HepG2 (cell line): ENCODE results near the gene JTB. TPM values are rescaled to one million over a fixed set of nuclear protein-coding genes. Genes with fewer than 3 reads are reported as not detected.

ENCODE experiments used
- AKNA ChIP-seq: sonication (generic); formaldehyde crosslinking; IDR thresholded peaks from 2 replicates; pipeline ENCODE4 v1.4.0; 2020; ENCODE audit warnings: missing genetic modification reagents, borderline replicate concordance
- ARNT ChIP-seq: fragments of 450-650 bp; IDR thresholded peaks from 2 replicates; pipeline ENCODE4 v1.6.1; 2017
- CBX5 ChIP-seq: sonication (generic); formaldehyde crosslinking; IDR thresholded peaks from 2 replicates; pipeline ENCODE4 v1.4.0; 2020; ENCODE audit warnings: missing genetic modification reagents, borderline replicate concordance
- FOXA3 ChIP-seq: IDR thresholded peaks from 2 replicates; pipeline ENCODE4 v1.6.1; 2016; ENCODE audit warnings: missing genetic modification reagents, missing compliant biosample characterization
- HIVEP1 ChIP-seq: sonication (generic); formaldehyde crosslinking; IDR thresholded peaks from 2 replicates; pipeline ENCODE4 v1.4.0; 2020; ENCODE audit warnings: mild to moderate bottlenecking, missing genetic modification reagents
- MAF1 ChIP-seq: sonication (generic); formaldehyde crosslinking; IDR thresholded peaks from 2 replicates; pipeline ENCODE4 v1.5.0; 2020; ENCODE audit warnings: missing genetic modification reagents, borderline replicate concordance
- MEF2D ChIP-seq: sonication (generic); formaldehyde crosslinking; IDR thresholded peaks from 2 replicates; pipeline ENCODE4 v1.5.1; 2020; ENCODE audit warnings: mild to moderate bottlenecking, missing genetic modification reagents
- PAX8 ChIP-seq: sonication (generic); formaldehyde crosslinking; IDR thresholded peaks from 2 replicates; pipeline ENCODE4 v1.8.0; 2022; ENCODE audit warnings: mild to moderate bottlenecking, missing genetic modification reagents, borderline replicate concordance
- PRDM4 ChIP-seq: sonication (generic); formaldehyde crosslinking; IDR thresholded peaks from 2 replicates; pipeline ENCODE4 v1.9.0; 2021; ENCODE audit warnings: missing genetic modification reagents, borderline replicate concordance
- SRSF9 ChIP-seq: fragments of 200-400 bp; formaldehyde crosslinking; IDR thresholded peaks from 2 replicates; pipeline ENCODE4 v1.6.1; 2018; ENCODE audit warnings: borderline replicate concordance, mild to moderate bottlenecking, low read depth, low read length; ENCODE audit not compliant: insufficient read depth, poor library complexity, severe bottlenecking
- TCF12 ChIP-seq, 2 experiments: fragments of 450-650 bp in 1 of 2; sonication (generic) in 1 of 2; formaldehyde crosslinking in 1 of 2; IDR thresholded peaks; 2 replicates each; pipeline versions ENCODE4 v1.6.1 to v1.8.0; 2017 to 2022; ENCODE audit warnings: antibody characterized with exemption in 1 of 2, mild to moderate bottlenecking in 1 of 2, missing genetic modification reagents in 1 of 2, moderate library complexity in 1 of 2
- TFE3 ChIP-seq: IDR thresholded peaks from 2 replicates; pipeline ENCODE4 v1.6.1; 2016
- XRCC5 ChIP-seq: fragments of 200-400 bp; formaldehyde crosslinking; optimal IDR thresholded peaks from 2 replicates; pipeline ENCODE3; 2017; ENCODE audit warnings: mild to moderate bottlenecking, low read length
- ZFP36 ChIP-seq: fragments of 150-350 bp; IDR thresholded peaks from 2 replicates; pipeline ENCODE4 v1.6.1; 2018; ENCODE audit warnings: borderline replicate concordance, low read length, low read depth; ENCODE audit not compliant: partially characterized antibody
- ZNF552 ChIP-seq: sonication (generic); formaldehyde crosslinking; IDR thresholded peaks from 2 replicates; pipeline ENCODE4 v1.9.0; 2022; ENCODE audit warnings: missing genetic modification reagents, mild to moderate bottlenecking, borderline replicate concordance
- ZNF644 ChIP-seq: IDR thresholded peaks from 2 replicates; pipeline ENCODE4 v1.6.1; 2016; ENCODE audit warnings: low read depth
- ZNF770 ChIP-seq: sonication (generic); formaldehyde crosslinking; IDR thresholded peaks from 2 replicates; pipeline ENCODE4 v1.5.0; 2020; ENCODE audit warnings: mild to moderate bottlenecking, missing genetic modification reagents
- polyA plus RNA-seq, 8 experiments: library from polyadenylated mRNA; depleted of rRNA in 3 of 8; stranded (reverse) in 7 of 8; unstranded in 1 of 8; fragments of >200 nt; fragmentation: Illumina TruSeq in 4 of 8; extraction: Trizol in 4 of 8; gene quantifications; 2 replicates each; pipeline versions ENCODE4 v1.2.1 to v1.2.3, GENCODE V29; 2011 to 2016; ENCODE audit warnings: low read depth in 4 of 8, missing spikeins in 1 of 8, mixed read lengths in 1 of 8; ENCODE audit not compliant: insufficient read depth in 1 of 8
- total RNA-seq, 5 experiments: library from RNA; depleted of rRNA; stranded (reverse); fragments of >200 nt; fragmentation: Illumina TruSeq; extraction: Trizol; gene quantifications; 2 replicates each; pipeline ENCODE4 v1.2.3, GENCODE V29; 2016; ENCODE audit warnings: low read depth in 1 of 5

Gene JTB
- total and polyA plus RNA-seq, 2 of the 13 experiments (the other 11 are each of a cell fraction or from before 2014, with no cell fraction given): 96.7 to 99.2 TPM

- TF ChIP-seq PRDM4 (no peak), ARNT (no peak), FOXA3 (peak; percentile 49), ZNF552 (CRISPR knock-in tag) (no peak), TFE3 (CRISPR knock-in tag) (peak; percentile 44; the same call in 1 of the 2 replicates), HIVEP1 (CRISPR knock-in tag) (no peak), XRCC5 (peak; percentile 93), PAX8 (CRISPR knock-in tag) (no peak), TCF12 (IDR thresholded peaks at IDR 0.05) (no peak), TCF12 (CRISPR knock-in tag; IDR thresholded peaks at IDR 0.05) (no peak), ZNF644 (no peak), MEF2D (CRISPR knock-in tag) (0 out of 2 replicates have a peak, but pooled peaks have one; percentile 58), SRSF9 (no peak), AKNA (CRISPR knock-in tag) (no peak), CBX5 (peak; percentile 37; the same call in 1 of the 2 replicates), ZFP36 (no peak), ZNF770 (0 out of 2 replicates have a peak, but pooled peaks have one; percentile 27), MAF1 (CRISPR knock-in tag) (no peak)
Observed at GRCh38 chr1:153946622-153947241, 30.7 kb downstream of the JTB start, which contains the start of gene DENND4B (continued).
